Measurements from ENCODE around the gene DDX54. TPM values are rescaled to one million over a fixed set of nuclear protein-coding genes. Genes with fewer than 3 reads are reported as not detected.

Gene DDX54
- polyA plus RNA-seq, 1 donor: 51.1 TPM

GRCh38 chr12:113190761-113191160 is 5.5 kb upstream of the DDX54 start:
- no CpG with 5 or more reads among the region's 4 CpGs for WGBS (ENCODE audit: insufficient coverage, low lambda C conversion rate)

DNA sequence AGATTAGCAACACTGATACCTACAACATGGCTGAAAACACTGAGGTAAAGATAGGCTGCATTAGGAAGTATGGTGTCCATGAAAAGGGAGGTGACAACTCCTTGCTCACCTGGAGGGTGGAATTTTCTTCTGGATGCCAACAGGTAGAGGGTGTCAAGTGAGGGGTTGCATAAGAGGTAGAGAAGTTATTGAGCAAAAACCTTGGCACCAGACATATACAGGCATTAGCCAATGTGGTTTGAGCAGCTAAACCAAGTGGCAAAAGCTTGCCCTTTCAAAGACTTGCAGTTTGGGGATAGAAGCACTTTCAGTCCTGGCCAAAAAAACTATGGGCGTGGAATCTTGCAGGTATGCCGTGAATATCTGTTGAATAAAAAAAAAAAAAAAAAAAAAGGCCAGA is 4.1 kb upstream of the DDX54 start:
- DNase-seq: no peak
- no peak overlapping the region for H3K27ac ChIP-seq (ENCODE audit: low read length)
- WGBS (ENCODE audit: insufficient coverage, low lambda C conversion rate): no CpG with 5 or more reads among the region's 2 CpGs

More at GRCh38 chr12:113190761-113191160, 5.5 kb upstream of the DDX54 start:
- H3K27me3 ChIP-seq (ENCODE audit: control insufficient read depth, insufficient read depth, low read length): no peaks in the 10 kb centered on the region
- no peaks in the 10 kb centered on the region for H3K9me3 ChIP-seq (ENCODE audit: control insufficient read depth, low read depth, low read length)
- H3K36me3 ChIP-seq (ENCODE audit: control insufficient read depth, insufficient read depth, low read length): peaks cover 28% of the 10 kb centered on the region
- no peak overlapping the region for H3K27ac ChIP-seq (ENCODE audit: low read length)
- H3K4me3 ChIP-seq (ENCODE audit: low read length): no peak overlapping the region
- H3K4me1 ChIP-seq (ENCODE audit: control insufficient read depth, insufficient read depth, low read length): peaks cover 13% of the 10 kb centered on the region
- DNase-seq: no peak

DNA sequence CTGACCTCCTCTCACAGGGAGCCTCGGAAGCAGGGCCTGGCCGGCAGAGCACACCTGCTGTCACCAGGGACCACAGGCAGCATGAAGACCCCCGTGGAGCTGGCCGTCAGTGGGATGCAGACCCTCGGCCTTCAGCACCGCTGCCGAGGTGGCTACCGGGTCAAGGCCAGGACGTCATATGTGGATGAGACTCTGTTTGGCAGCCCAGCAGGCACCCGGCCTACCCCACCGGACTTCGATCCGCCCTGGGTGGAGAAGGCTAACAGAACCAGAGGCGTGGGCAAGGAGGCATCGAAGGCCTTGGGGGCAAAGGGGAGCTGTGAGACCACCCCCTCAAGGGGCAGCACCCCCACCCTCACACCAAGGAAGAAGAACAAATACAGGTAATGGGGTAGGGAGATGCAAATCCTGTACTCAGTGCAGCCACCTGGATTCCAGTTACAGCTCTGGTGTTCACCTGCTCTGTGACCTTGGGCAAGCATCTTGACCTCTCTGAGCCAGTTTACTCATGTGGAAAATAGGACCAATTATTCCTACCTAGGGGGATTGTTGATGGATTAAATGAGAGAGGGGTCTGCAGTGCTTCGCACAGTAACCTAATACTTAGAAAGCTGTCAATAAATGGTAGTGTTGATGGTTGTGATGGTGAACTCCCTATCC is 1.5 kb upstream of the DDX54 start:
- Histone ChIP-seq H3K36me3 (ENCODE audit: control insufficient read depth, insufficient read depth, low read length) (peaks cover 24% of the 10 kb centered on the region), H3K4me1 (ENCODE audit: control insufficient read depth, insufficient read depth, low read length) (peaks cover 17% of the 10 kb centered on the region), H3K9me3 (ENCODE audit: control insufficient read depth, low read depth, low read length) (peaks cover 3% of the 10 kb centered on the region), H3K27me3 (ENCODE audit: control insufficient read depth, insufficient read depth, low read length) (no peaks in the 10 kb centered on the region), H3K4me3 (ENCODE audit: low read length) (peak overlapping the region; percentile 80), H3K27ac (ENCODE audit: low read length) (no peak overlapping the region)
- no CpG with 5 or more reads among the region's 16 CpGs for WGBS (ENCODE audit: insufficient coverage, low lambda C conversion rate)
- peak in 1 of 2 donors; percentile 34 for DNase-seq

More for the DNA sequence above, 4.1 kb upstream of the DDX54 start:
- Histone ChIP-seq H3K27me3 (ENCODE audit: control insufficient read depth, insufficient read depth, low read length) (no peaks in the 10 kb centered on the region), H3K4me1 (ENCODE audit: control insufficient read depth, insufficient read depth, low read length) (peaks cover 13% of the 10 kb centered on the region), H3K4me3 (ENCODE audit: low read length) (no peak overlapping the region), H3K36me3 (ENCODE audit: control insufficient read depth, insufficient read depth, low read length) (peaks cover 28% of the 10 kb centered on the region), H3K9me3 (ENCODE audit: control insufficient read depth, low read depth, low read length) (peaks cover 3% of the 10 kb centered on the region)

DNA sequence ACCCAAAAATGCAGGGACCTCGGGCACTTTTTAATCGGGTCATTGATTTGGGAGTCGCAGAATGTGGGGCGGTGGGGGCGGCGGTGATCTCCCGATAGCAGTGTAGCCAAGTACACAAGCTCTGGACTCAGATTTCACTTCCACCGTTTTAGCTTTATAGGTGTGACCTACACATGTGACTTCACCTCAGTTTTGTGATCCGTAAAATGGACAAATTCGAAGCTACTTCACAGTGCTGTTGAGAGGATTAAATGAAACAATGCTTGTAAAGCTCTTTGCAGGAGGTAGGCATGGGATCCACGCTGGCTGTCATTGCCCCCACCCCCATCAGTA is 721 bp upstream of the DDX54 start:
- H3K27ac ChIP-seq (ENCODE audit: low read length): peak overlapping the region; percentile 95
- DNase-seq: no peak
- H3K27me3 ChIP-seq (ENCODE audit: control insufficient read depth, insufficient read depth, low read length): no peaks in the 10 kb centered on the region
- peaks cover 17% of the 10 kb centered on the region for H3K36me3 ChIP-seq (ENCODE audit: control insufficient read depth, insufficient read depth, low read length)
- WGBS (ENCODE audit: insufficient coverage, low lambda C conversion rate): no CpG with 5 or more reads among the region's 11 CpGs
- H3K4me1 ChIP-seq (ENCODE audit: control insufficient read depth, insufficient read depth, low read length): peaks cover 17% of the 10 kb centered on the region
- H3K9me3 ChIP-seq (ENCODE audit: control insufficient read depth, low read depth, low read length): peaks cover 3% of the 10 kb centered on the region
- peak overlapping the region; percentile 80 for H3K4me3 ChIP-seq (ENCODE audit: low read length)

DNA sequence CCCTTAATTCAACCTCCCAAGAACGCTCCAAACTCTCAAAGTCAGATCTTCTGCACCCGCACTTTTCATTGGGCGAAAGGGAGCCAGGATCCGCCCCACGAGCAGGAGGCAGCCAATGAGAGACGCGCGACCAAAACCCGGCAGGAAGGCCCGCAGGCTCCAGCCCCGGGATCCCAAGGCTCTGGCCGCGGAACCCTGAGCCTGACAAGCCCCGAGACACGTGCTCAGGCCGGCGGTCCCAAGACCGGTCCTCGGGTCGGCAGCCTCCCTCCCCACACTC is 438 bp downstream of the DDX54 start:
- Histone ChIP-seq H3K27ac (ENCODE audit: low read length) (peak overlapping the region; percentile 95), H3K36me3 (ENCODE audit: control insufficient read depth, insufficient read depth, low read length) (peaks cover 23% of the 10 kb centered on the region), H3K27me3 (ENCODE audit: control insufficient read depth, insufficient read depth, low read length) (no peaks in the 10 kb centered on the region), H3K9me3 (ENCODE audit: control insufficient read depth, low read depth, low read length) (peaks cover 3% of the 10 kb centered on the region), H3K4me3 (ENCODE audit: low read length) (peak overlapping the region; percentile 80), H3K4me1 (ENCODE audit: control insufficient read depth, insufficient read depth, low read length) (peaks cover 17% of the 10 kb centered on the region)
- no CpG with 5 or more reads among the region's 20 CpGs for WGBS (ENCODE audit: insufficient coverage, low lambda C conversion rate)
- DNase-seq: peak; percentile 76 to 94

- peaks cover 27% of the 10 kb centered on the region for H3K36me3 ChIP-seq (ENCODE audit: control insufficient read depth, insufficient read depth, low read length)
- peak overlapping the region; percentile 95 for H3K27ac ChIP-seq (ENCODE audit: low read length)
- H3K9me3 ChIP-seq (ENCODE audit: control insufficient read depth, low read depth, low read length): peaks cover 3% of the 10 kb centered on the region
- H3K4me3 ChIP-seq (ENCODE audit: low read length): peak overlapping the region; percentile 80
- H3K27me3 ChIP-seq (ENCODE audit: control insufficient read depth, insufficient read depth, low read length): no peaks in the 10 kb centered on the region
- no peak for DNase-seq
- 22% methylated on average over 3 of the region's 26 CpGs for WGBS (ENCODE audit: insufficient coverage, low lambda C conversion rate)
- peaks cover 17% of the 10 kb centered on the region for H3K4me1 ChIP-seq (ENCODE audit: control insufficient read depth, insufficient read depth, low read length)
Observed at GRCh38 chr12:113184098-113184899, 979 bp downstream of the DDX54 start.

GRCh38 chr12:113183030-113183589 is 2.2 kb downstream of the DDX54 start:
- H3K9me3 ChIP-seq (ENCODE audit: control insufficient read depth, low read depth, low read length): peaks cover 3% of the 10 kb centered on the region
- WGBS (ENCODE audit: insufficient coverage, low lambda C conversion rate): no CpG with 5 or more reads among the region's 11 CpGs
- no peaks in the 10 kb centered on the region for H3K27me3 ChIP-seq (ENCODE audit: control insufficient read depth, insufficient read depth, low read length)
- H3K4me1 ChIP-seq (ENCODE audit: control insufficient read depth, insufficient read depth, low read length): peaks cover 17% of the 10 kb centered on the region
- H3K4me3 ChIP-seq (ENCODE audit: low read length): no peak overlapping the region
- DNase-seq: no peak
- H3K27ac ChIP-seq (ENCODE audit: low read length): no peak overlapping the region
- peaks cover 34% of the 10 kb centered on the region for H3K36me3 ChIP-seq (ENCODE audit: control insufficient read depth, insufficient read depth, low read length)

DNA sequence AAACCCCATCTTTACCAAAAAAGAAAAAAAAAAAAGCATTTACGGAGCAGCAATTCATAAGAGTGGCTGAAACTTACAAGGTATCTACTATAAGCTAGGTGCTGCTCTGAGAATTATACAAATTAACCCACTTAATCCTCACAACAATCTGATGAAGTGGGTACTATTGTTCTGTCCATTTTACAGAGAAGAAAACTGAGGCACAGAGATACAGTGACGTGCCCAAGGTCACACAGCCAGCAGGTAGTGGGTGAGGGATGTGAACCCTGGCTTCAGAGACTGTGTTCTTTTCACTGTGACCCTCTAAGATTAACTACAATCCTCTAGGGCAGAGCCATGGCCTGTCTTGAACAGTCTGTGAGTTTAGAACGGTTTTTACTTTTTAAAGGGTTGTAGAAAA is 3.3 kb downstream of the DDX54 start:
- Histone ChIP-seq H3K4me1 (ENCODE audit: control insufficient read depth, insufficient read depth, low read length) (peaks cover 14% of the 10 kb centered on the region), H3K27ac (ENCODE audit: low read length) (no peak overlapping the region), H3K4me3 (ENCODE audit: low read length) (no peak overlapping the region), H3K27me3 (ENCODE audit: control insufficient read depth, insufficient read depth, low read length) (no peaks in the 10 kb centered on the region), H3K9me3 (ENCODE audit: control insufficient read depth, low read depth, low read length) (peaks cover 3% of the 10 kb centered on the region), H3K36me3 (ENCODE audit: control insufficient read depth, insufficient read depth, low read length) (peaks cover 45% of the 10 kb centered on the region)
- no peak for DNase-seq
- WGBS (ENCODE audit: insufficient coverage, low lambda C conversion rate): 100% methylated on average over 1 of the region's 3 CpGs

DNA sequence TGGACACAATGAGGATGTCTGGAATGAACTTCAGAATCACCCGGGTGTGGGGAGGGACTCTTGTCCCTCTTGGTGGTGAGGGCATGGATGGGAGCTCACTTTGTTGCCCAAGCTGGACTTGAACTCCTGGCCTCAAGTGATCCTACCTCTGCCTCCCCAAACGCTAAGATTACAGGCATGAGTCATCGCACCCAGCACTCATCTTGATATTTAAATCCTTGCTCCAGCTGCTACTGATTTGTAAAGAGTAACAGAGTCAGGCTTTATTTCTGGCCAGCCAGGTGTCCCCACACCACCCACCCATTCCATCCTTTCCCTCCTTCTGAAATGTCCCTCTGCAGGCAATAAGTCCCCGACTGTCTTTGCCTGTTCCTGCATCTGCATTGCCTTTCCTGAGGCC is 4.9 kb downstream of the DDX54 start:
- H3K36me3 ChIP-seq (ENCODE audit: control insufficient read depth, insufficient read depth, low read length): peaks cover 54% of the 10 kb centered on the region
- H3K4me1 ChIP-seq (ENCODE audit: control insufficient read depth, insufficient read depth, low read length): peaks cover 4% of the 10 kb centered on the region
- DNase-seq: no peak
- H3K9me3 ChIP-seq (ENCODE audit: control insufficient read depth, low read depth, low read length): peaks cover 3% of the 10 kb centered on the region
- H3K4me3 ChIP-seq (ENCODE audit: low read length): no peak overlapping the region
- H3K27ac ChIP-seq (ENCODE audit: low read length): no peak overlapping the region
- no peaks in the 10 kb centered on the region for H3K27me3 ChIP-seq (ENCODE audit: control insufficient read depth, insufficient read depth, low read length)
- WGBS (ENCODE audit: insufficient coverage, low lambda C conversion rate): no CpG with 5 or more reads among the region's 4 CpGs

GRCh38 chr12:113179023-113179422 is 6.3 kb downstream of the DDX54 start:
- Histone ChIP-seq H3K9me3 (ENCODE audit: control insufficient read depth, low read depth, low read length) (no peaks in the 10 kb centered on the region), H3K36me3 (ENCODE audit: control insufficient read depth, insufficient read depth, low read length) (peaks cover 64% of the 10 kb centered on the region), H3K4me1 (ENCODE audit: control insufficient read depth, insufficient read depth, low read length) (peaks cover under 1% of the 10 kb centered on the region), H3K27ac (ENCODE audit: low read length) (no peak overlapping the region), H3K4me3 (ENCODE audit: low read length) (no peak overlapping the region), H3K27me3 (ENCODE audit: control insufficient read depth, insufficient read depth, low read length) (no peaks in the 10 kb centered on the region)
- WGBS (ENCODE audit: insufficient coverage, low lambda C conversion rate): no CpG with 5 or more reads among the region's 14 CpGs
- DNase-seq: no peak
